ENCODE results near the gene MAP3K20. TPM values are rescaled to one million over a fixed set of nuclear protein-coding genes. Genes with fewer than 3 reads are reported as not detected.

MAP3K20 gene
- total and polyA plus RNA-seq, 2 donors (not counting 3 experiments of a cell fraction or from before 2014, with no cell fraction given): 7.8 to 31.5 TPM

- Histone ChIP-seq H3K9me3 (replicated peaks; ENCODE audit: control insufficient read depth, insufficient read depth, low read length) (no peaks in the 10 kb centered on the region), H3K36me3 (ENCODE audit: control insufficient read depth in 2 of 2, extremely low read depth in 1 of 2, insufficient read depth in 2 of 2, low read length in 2 of 2) (peaks cover 0 to 3% of the 10 kb centered on the region in 2 experiments), H3K9me1 (replicated peaks; ENCODE audit: control insufficient read depth, extremely low read depth, insufficient read depth, low read length) (no peaks in the 10 kb centered on the region), H3K79me2 (ENCODE audit: control insufficient read depth, insufficient read depth, low read length) (no peaks in the 10 kb centered on the region), H4K20me1 (replicated peaks; ENCODE audit: control insufficient read depth, extremely low read depth, insufficient read depth, low read length) (no peaks in the 10 kb centered on the region), H3K4me1 (ENCODE audit: control insufficient read depth, extremely low read depth, insufficient read depth, low read length) (no peaks in the 10 kb centered on the region), H3K9ac (replicated peaks; ENCODE audit: extremely low read depth, insufficient read depth, low read length) (no peak overlapping the region), H3K27ac (ENCODE audit: insufficient read depth, low read depth, low read length) (no peak overlapping the region), H3K27me3 (ENCODE audit: control insufficient read depth in 2 of 2, insufficient read depth in 2 of 2, low read length in 2 of 2) (no peaks in the 10 kb centered on the region), H3K4me3 (replicated peaks in 1 of 3; ENCODE audit: insufficient read depth in 1 of 3, low read depth in 1 of 3, low read length in 3 of 3) (no peak overlapping the region), H3K4me2 (ENCODE audit: insufficient read depth, low read length) (no peak overlapping the region), H2AFZ (ENCODE audit: low read depth, low read length) (no peak overlapping the region)
- DNase-seq (ENCODE audit: low read depth, low spot score) (no peak), FAIRE-seq (no peak)
- dilution Hi-C loops (cut with MboI; ENCODE audit: extremely low pct_ligation_motif_present, low sequenced_read_pairs) (no loop called here), intact Hi-C loops (cut with micrococcal nuclease) (no loop called here)
- ChIA-PET POLR2A (no interaction called here), CTCF (no interaction called here)
- TF ChIP-seq FOS (IDR thresholded peaks at IDR 0.05; ENCODE audit: borderline replicate concordance, insufficient read depth, low read length) (no peak), GATA2 (IDR thresholded peaks at IDR 0.05; ENCODE audit: insufficient read depth, insufficient read length, low read depth, low read length) (no peak), POLR2AphosphoS5 (IDR thresholded peaks at IDR 0.05; ENCODE audit: insufficient read depth, low read depth, low read length) (no peak), MYC (IDR thresholded peaks at IDR 0.05; ENCODE audit: low read depth, low read length) (no peak), EZH2 (IDR thresholded peaks at IDR 0.05; ENCODE audit: borderline replicate concordance, low read depth, low read length, severe bottlenecking) (no peak), CTCF (IDR thresholded peaks at IDR 0.05; ENCODE audit: extremely low read depth in 1 of 2, insufficient read depth in 1 of 2, low read depth in 1 of 2, low read length in 2 of 2) (no peak), MAX (IDR thresholded peaks at IDR 0.05; ENCODE audit: insufficient read depth, insufficient read length) (no peak)
- no TSS peak for BruUV-seq (replicated peaks)
Measured at GRCh38 chr2:173094731-173095130, 19.1 kb downstream of the MAP3K20 start.
